CD4-positive, alpha-beta T cell treated with Interleukin-15 for 1 hour (primary cell): ENCODE results near the gene UBR1.
"Not testable (repeated sequence)": the region's sequence is repeated elsewhere in the genome, so short reads cannot be mapped to it uniquely, and the experiment has no call there.

Experiments
- DNase-seq: peaks from one replicate; pipeline ENCODE4 v3.0.0-alpha.2; 2020

The UBR1 gene

GRCh38 chr15:42954291-42954690 is 151.5 kb downstream of the UBR1 start:
- no peak for DNase-seq

- DNase-seq, result not testable (repeated sequence)
Observed at GRCh38 chr15:42948898-42949297, 156.9 kb downstream of the UBR1 start.

- no peak for DNase-seq
Observed at GRCh38 chr15:42940527-42940926, 165.3 kb downstream of the UBR1 start.

GRCh38 chr15:42939841-42940240 is 166.0 kb downstream of the UBR1 start:
- no peak for DNase-seq

- DNase-seq, result no peak
Observed at GRCh38 chr15:42937143-42937542, 168.7 kb downstream of the UBR1 start.

- no peak for DNase-seq
Observed at GRCh38 chr15:42933886-42934667, 171.8 kb downstream of the UBR1 start.

GRCh38 chr15:42932833-42933515 is 172.9 kb downstream of the UBR1 start:
- no peak for DNase-seq

- DNase-seq, result no peak
Observed at GRCh38 chr15:42931702-42932486, 173.9 kb downstream of the UBR1 start.

GRCh38 chr15:42929306-42929848 is 176.5 kb downstream of the UBR1 start:
- DNase-seq, result no peak

GRCh38 chr15:42921342-42921731 is 184.5 kb downstream of the UBR1 start:
- DNase-seq, result peak; percentile 25

- peak; percentile 98 for DNase-seq
Observed at GRCh38 chr15:42920519-42921341, 185.1 kb downstream of the UBR1 start, which contains the start of gene TTBK2. TSS of gene TTBK2 (minus strand) at chr15:42920778. CDS start at chr15:42878617, 42,161 bp downstream.

- peak; percentile 23 for DNase-seq
Observed at GRCh38 chr15:42919799-42920518, 185.9 kb downstream of the UBR1 start.

- DNase-seq, result no peak
Observed at GRCh38 chr15:42919308-42919707, 186.5 kb downstream of the UBR1 start.

- no peak for DNase-seq
Observed at GRCh38 chr15:42918047-42918446, 187.8 kb downstream of the UBR1 start.

GRCh38 chr15:42915654-42916315 is 190.1 kb downstream of the UBR1 start:
- no peak for DNase-seq

GRCh38 chr15:42914728-42915497 is 190.9 kb downstream of the UBR1 start:
- no peak for DNase-seq

GRCh38 chr15:42911058-42911592 is 194.7 kb downstream of the UBR1 start:
- no peak for DNase-seq

- no peak for DNase-seq
Observed at GRCh38 chr15:42908538-42908937, 197.3 kb downstream of the UBR1 start.

GRCh38 chr15:42903388-42904324 is 202.2 kb downstream of the UBR1 start:
- DNase-seq, result no peak
